Measurements from ENCODE around the gene PLCXD1.
"Not testable (repeated sequence)": the region's sequence is repeated elsewhere in the genome, so short reads cannot be mapped to it uniquely, and the experiment has no call there.

The PLCXD1 gene

GRCh38 chrX:262381-262909 lies 18.7 kb upstream of the PLCXD1 start:
- DNase-seq (ENCODE audit: low spot score): no peak
- FAIRE-seq: no peak

- not testable (repeated sequence) for DNase-seq (ENCODE audit: low spot score); FAIRE-seq
Measured at GRCh38 chrX:264006-264405, 17.2 kb upstream of the PLCXD1 start.

- DNase-seq (ENCODE audit: low spot score) (no peak), FAIRE-seq (no peak)
Measured at GRCh38 chrX:264634-265455, 16.3 kb upstream of the PLCXD1 start.

GRCh38 chrX:265502-265901 lies 15.7 kb upstream of the PLCXD1 start:
- no peak for FAIRE-seq
- DNase-seq (ENCODE audit: low spot score): no peak

- DNase-seq (ENCODE audit: low spot score) (no peak), FAIRE-seq (no peak)
Measured at GRCh38 chrX:267771-268261, 13.4 kb upstream of the PLCXD1 start.

GRCh38 chrX:270848-271367 lies 10.3 kb upstream of the PLCXD1 start:
- FAIRE-seq (no peak), DNase-seq (ENCODE audit: low spot score) (no peak)

- FAIRE-seq (no peak), DNase-seq (ENCODE audit: low spot score) (no peak)
Measured at GRCh38 chrX:274904-275475, 6.2 kb upstream of the PLCXD1 start.

GRCh38 chrX:275476-275966 lies 5.7 kb upstream of the PLCXD1 start:
- FAIRE-seq (no peak), DNase-seq (ENCODE audit: low spot score) (no peak)

GRCh38 chrX:275967-276580 lies 5.1 kb upstream of the PLCXD1 start:
- no peak for DNase-seq (ENCODE audit: low spot score)
- no peak for FAIRE-seq

GRCh38 chrX:276581-277201 lies 4.5 kb upstream of the PLCXD1 start:
- DNase-seq (ENCODE audit: low spot score) (no peak), FAIRE-seq (no peak)

GRCh38 chrX:279757-280604 lies 1.2 kb upstream of the PLCXD1 start:
- FAIRE-seq: not testable (repeated sequence)
- peak; percentile 44 for DNase-seq (ENCODE audit: low spot score)

- DNase-seq (ENCODE audit: low spot score); FAIRE-seq: not testable (repeated sequence)
Measured at GRCh38 chrX:280722-281121, 459 bp upstream of the PLCXD1 start.

GRCh38 chrX:282000-282681 lies 960 bp downstream of the PLCXD1 start:
- FAIRE-seq; DNase-seq (ENCODE audit: low spot score): not testable (repeated sequence)

GRCh38 chrX:283115-283845 lies 2.1 kb downstream of the PLCXD1 start:
- peak; percentile 79 for DNase-seq (ENCODE audit: low spot score)
- FAIRE-seq: no peak

GRCh38 chrX:285076-285677 lies 4.0 kb downstream of the PLCXD1 start:
- FAIRE-seq: no peak
- no peak for DNase-seq (ENCODE audit: low spot score)

- FAIRE-seq: no peak
- no peak for DNase-seq (ENCODE audit: low spot score)
Measured at GRCh38 chrX:287670-288069, 6.5 kb downstream of the PLCXD1 start.

- FAIRE-seq (no peak), DNase-seq (ENCODE audit: low spot score) (no peak)
Measured at GRCh38 chrX:288561-288991, 7.4 kb downstream of the PLCXD1 start.

GRCh38 chrX:290476-291166 lies 9.4 kb downstream of the PLCXD1 start:
- no peak for FAIRE-seq

More at GRCh38 chrX:290476-291166, 9.4 kb downstream of the PLCXD1 start:
- no peak for DNase-seq (ENCODE audit: low spot score)
